Muscle layer of duodenum (tissue), 2 donors: ENCODE results near the gene PTGIS.

Experiments used
- H3K27ac ChIP-seq: one replicate; pipeline ENCODE4 v1.7.0; 2013; ENCODE audit warnings: mild to moderate bottlenecking, low read length
- H3K27me3 ChIP-seq: one replicate; pipeline ENCODE4 v1.7.0; 2013; ENCODE audit warnings: low read depth, mild to moderate bottlenecking, control low read depth, low read length
- H3K36me3 ChIP-seq, 2 donors: one replicate each; pipeline ENCODE4 v1.7.0; 2013; ENCODE audit warnings: low read length in 2 of 2, control low read depth in 1 of 2, mild to moderate bottlenecking in 1 of 2; ENCODE audit not compliant: insufficient read depth in 2 of 2, control insufficient read depth in 1 of 2
- H3K4me1 ChIP-seq, 2 donors: one replicate each; pipeline ENCODE4 v1.7.0; 2013; ENCODE audit warnings: low read length in 2 of 2, mild to moderate bottlenecking in 2 of 2, control low read depth in 1 of 2, moderate library complexity in 1 of 2; ENCODE audit not compliant: insufficient read depth in 2 of 2, control insufficient read depth in 1 of 2
- H3K4me3 ChIP-seq, 2 donors: one replicate each; pipeline ENCODE4 v1.7.0; 2013; ENCODE audit warnings: low read length in 2 of 2, low read depth in 1 of 2, mild to moderate bottlenecking in 1 of 2
- H3K9me3 ChIP-seq, 2 donors: one replicate each; pipeline ENCODE4 v1.7.0; 2013; ENCODE audit warnings: low read length in 2 of 2, control low read depth in 1 of 2, mild to moderate bottlenecking in 1 of 2; ENCODE audit not compliant: control insufficient read depth in 1 of 2
- donor health status: healthy.

Gene PTGIS

GRCh38 chr20:49594143-49594930 is 26.4 kb upstream of the PTGIS start:
- Histone ChIP-seq H3K27ac (peak overlapping the region; percentile 75), H3K4me3 (no peak overlapping the region), H3K4me1 (no peaks in the 10 kb centered on the region), H3K27me3 (no peaks in the 10 kb centered on the region), H3K36me3 (no peaks in the 10 kb centered on the region), H3K9me3 (no peaks in the 10 kb centered on the region)

- H3K36me3 ChIP-seq, result no peaks in the 10 kb centered on the region
- H3K4me3 ChIP-seq, result no peak overlapping the region
- no peaks in the 10 kb centered on the region for H3K4me1 ChIP-seq
- H3K27me3 ChIP-seq, result no peaks in the 10 kb centered on the region
- H3K27ac ChIP-seq, result peak overlapping the region; percentile 75
- H3K9me3 ChIP-seq, result no peaks in the 10 kb centered on the region
Measured at GRCh38 chr20:49593466-49594142, 25.7 kb upstream of the PTGIS start.

GRCh38 chr20:49592120-49592519 is 24.2 kb upstream of the PTGIS start:
- H3K9me3 ChIP-seq, result no peaks in the 10 kb centered on the region
- H3K36me3 ChIP-seq, result no peaks in the 10 kb centered on the region
- no peaks in the 10 kb centered on the region for H3K27me3 ChIP-seq
- no peaks in the 10 kb centered on the region for H3K4me1 ChIP-seq
- peak overlapping the region; percentile 74 for H3K27ac ChIP-seq
- H3K4me3 ChIP-seq, result no peak overlapping the region

- no peaks in the 10 kb centered on the region for H3K4me1 ChIP-seq
- H3K27ac ChIP-seq, result peak overlapping the region; percentile 74
- H3K27me3 ChIP-seq, result no peaks in the 10 kb centered on the region
- H3K9me3 ChIP-seq, result no peaks in the 10 kb centered on the region
- H3K4me3 ChIP-seq, result no peak overlapping the region
- no peaks in the 10 kb centered on the region for H3K36me3 ChIP-seq
Measured at GRCh38 chr20:49591217-49591865, 23.4 kb upstream of the PTGIS start.

GRCh38 chr20:49590163-49591017 is 22.5 kb upstream of the PTGIS start:
- peak overlapping the region; percentile 74 for H3K27ac ChIP-seq
- H3K4me1 ChIP-seq, result peaks cover 0 to 6% of the 10 kb centered on the region in 2 donors
- H3K4me3 ChIP-seq, result no peak overlapping the region
- no peaks in the 10 kb centered on the region for H3K9me3 ChIP-seq
- H3K27me3 ChIP-seq, result no peaks in the 10 kb centered on the region
- H3K36me3 ChIP-seq, result no peaks in the 10 kb centered on the region

- Histone ChIP-seq H3K27me3 (no peaks in the 10 kb centered on the region), H3K27ac (peak overlapping the region; percentile 10), H3K4me1 (peaks cover 3 to 11% of the 10 kb centered on the region in 2 donors)
Measured at GRCh38 chr20:49589747-49590146, 21.8 kb upstream of the PTGIS start.

GRCh38 chr20:49587111-49587570 is 19.2 kb upstream of the PTGIS start:
- Histone ChIP-seq H3K4me3 (no peak overlapping the region), H3K36me3 (no peaks in the 10 kb centered on the region), H3K4me1 (peaks cover 14 to 20% of the 10 kb centered on the region in 2 donors), H3K27ac (peak overlapping the region; percentile 7), H3K27me3 (no peaks in the 10 kb centered on the region), H3K9me3 (peaks cover 0 to 4% of the 10 kb centered on the region in 2 donors)

More at GRCh38 chr20:49589747-49590146, 21.8 kb upstream of the PTGIS start:
- Histone ChIP-seq H3K9me3 (no peaks in the 10 kb centered on the region), H3K36me3 (no peaks in the 10 kb centered on the region), H3K4me3 (no peak overlapping the region)

- H3K27ac ChIP-seq, result peak overlapping the region; percentile 83
- H3K4me1 ChIP-seq, result peaks cover 14 to 21% of the 10 kb centered on the region in 2 donors
Measured at GRCh38 chr20:49585585-49586245, 17.8 kb upstream of the PTGIS start.

GRCh38 chr20:49584418-49585382 is 16.8 kb upstream of the PTGIS start:
- Histone ChIP-seq H3K4me1 (peaks cover 14 to 30% of the 10 kb centered on the region in 2 donors), H3K4me3 (no peak overlapping the region), H3K9me3 (peaks cover 0 to 4% of the 10 kb centered on the region in 2 donors), H3K27ac (peak overlapping the region; percentile 83), H3K27me3 (no peaks in the 10 kb centered on the region), H3K36me3 (no peaks in the 10 kb centered on the region)

More at GRCh38 chr20:49585585-49586245, 17.8 kb upstream of the PTGIS start:
- Histone ChIP-seq H3K36me3 (no peaks in the 10 kb centered on the region), H3K4me3 (no peak overlapping the region), H3K27me3 (no peaks in the 10 kb centered on the region), H3K9me3 (peaks cover 0 to 4% of the 10 kb centered on the region in 2 donors)
